NCI-H2196 treated with DMSO at 0.1 percent for 48 hours (cell line): ENCODE results near the gene S100A14.
A peak's percentile ranks its signal among the peaks of the same experiment; 100 is the strongest.

Source experiments
- DNase-seq: peaks from one replicate; lab custom pipeline; 2025; ENCODE audit not compliant: unreplicated experiment; lab: John Stamatoyannopoulos, UW

Gene S100A14

DNA sequence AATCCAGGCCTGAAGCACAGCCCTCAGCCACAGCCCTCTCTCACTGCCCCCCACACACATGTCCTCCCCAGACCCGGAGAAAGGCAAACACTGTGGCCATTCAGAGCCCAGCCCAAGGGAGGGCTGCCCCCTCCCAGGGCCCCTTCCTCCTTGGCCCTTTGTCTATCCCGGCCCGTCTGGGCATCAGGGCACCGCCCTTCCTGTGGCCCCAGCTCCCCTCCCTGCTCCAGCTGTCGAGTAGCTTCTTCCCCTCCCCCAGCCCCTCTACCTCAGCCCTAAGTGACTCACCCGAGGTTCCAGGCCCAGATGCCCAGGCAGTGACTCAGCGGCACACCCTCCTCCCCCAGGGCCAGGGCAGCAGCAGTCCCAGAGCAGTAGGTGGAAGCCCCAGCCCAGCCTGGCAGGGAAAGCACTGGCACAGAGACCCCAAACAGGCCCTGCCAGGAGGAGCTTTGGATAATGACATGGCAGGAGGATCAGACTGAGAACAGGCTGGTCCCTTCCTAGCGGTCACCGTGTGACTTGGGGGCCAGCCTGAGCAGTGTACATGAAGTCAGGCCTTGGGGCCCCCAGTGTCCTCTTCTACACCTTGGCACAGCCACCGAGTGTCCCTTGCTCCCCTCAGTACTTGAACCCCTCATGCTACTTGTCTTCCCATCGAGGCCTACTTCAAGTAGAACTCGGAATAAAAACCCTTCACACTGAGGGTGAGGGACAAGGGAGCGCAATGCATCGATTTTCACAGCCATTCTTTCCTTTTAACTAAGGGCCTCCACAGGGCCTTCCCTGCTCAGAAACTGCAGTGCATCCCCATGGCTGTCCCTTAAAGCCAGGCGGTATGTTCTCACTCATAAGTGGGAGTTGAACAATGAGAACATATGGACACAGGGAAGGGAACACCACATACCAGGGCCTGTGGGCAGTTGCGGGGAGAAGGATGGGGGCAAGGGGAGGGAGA lies 49.4 kb downstream of the S100A14 start:
- DNase-seq = peak; percentile 94

GRCh38 chr1:153565529-153566374 lies 50.4 kb downstream of the S100A14 start, which contains the start of gene S100A2:
S100A2 (minus strand) TSS chr1:153565844; CDS start chr1:153563877, 1,967 bp downstream.
- no peak for DNase-seq
